Renal pelvis (tissue), 4 donors: Measurements from ENCODE around the gene IMMP2L. TPM values are rescaled to one million over a fixed set of nuclear protein-coding genes. Genes with fewer than 3 reads are reported as not detected.
"Not testable (repeated sequence)": the region's sequence is repeated elsewhere in the genome, so short reads cannot be mapped to it uniquely, and the experiment has no call there.

Experiments
- DNase-seq: peaks from one replicate; pipeline ENCODE4 v3.0.0-alpha.2; 2013
- polyA plus RNA-seq, 3 donors: library from polyadenylated mRNA; unstranded; fragments of 120-200 nt; gene quantifications; one replicate each; pipeline ENCODE4 v1.2.1, GENCODE V29; 2013; ENCODE audit not compliant: insufficient read length in 3 of 3

The IMMP2L gene
- polyA plus RNA-seq, 3 donors: 42.8 to 50.0 (median 43.2) TPM

- DNase-seq: no peak
These were observed 216.1 kb downstream of the IMMP2L start for GRCh38 chr7:111346219-111346618.

- no peak for DNase-seq
These were observed 219.3 kb downstream of the IMMP2L start for GRCh38 chr7:111343017-111343416.

- DNase-seq: no peak
These were observed 223.3 kb downstream of the IMMP2L start for GRCh38 chr7:111339006-111339405.

- no peak for DNase-seq
These were observed 229.3 kb downstream of the IMMP2L start for GRCh38 chr7:111333010-111333409.

- DNase-seq: no peak
These were observed 232.1 kb downstream of the IMMP2L start for GRCh38 chr7:111330235-111330523.

GRCh38 chr7:111329367-111330234 lies 232.7 kb downstream of the IMMP2L start:
- no peak for DNase-seq

GRCh38 chr7:111328487-111328886 lies 233.8 kb downstream of the IMMP2L start:
- no peak for DNase-seq

GRCh38 chr7:111324776-111325175 lies 237.5 kb downstream of the IMMP2L start:
- DNase-seq: no peak

- DNase-seq: no peak
These were observed 238.1 kb downstream of the IMMP2L start for GRCh38 chr7:111324228-111324627.

- DNase-seq: not testable (repeated sequence)
These were observed 238.6 kb downstream of the IMMP2L start for GRCh38 chr7:111323670-111324069.

- DNase-seq: no peak
These were observed 242.2 kb downstream of the IMMP2L start for GRCh38 chr7:111320133-111320532.

- no peak for DNase-seq
These were observed 249.3 kb downstream of the IMMP2L start for GRCh38 chr7:111312966-111313365.

GRCh38 chr7:111308691-111309090 lies 253.6 kb downstream of the IMMP2L start:
- DNase-seq: no peak

- DNase-seq: no peak
These were observed 260.4 kb downstream of the IMMP2L start for GRCh38 chr7:111301891-111302290.

GRCh38 chr7:111294494-111294893 lies 267.8 kb downstream of the IMMP2L start:
- DNase-seq: no peak

GRCh38 chr7:111292026-111292470 lies 270.2 kb downstream of the IMMP2L start:
- DNase-seq: no peak

GRCh38 chr7:111290982-111291381 lies 271.3 kb downstream of the IMMP2L start:
- DNase-seq: no peak

GRCh38 chr7:111290419-111290818 lies 271.9 kb downstream of the IMMP2L start:
- no peak for DNase-seq

GRCh38 chr7:111288441-111288840 lies 273.9 kb downstream of the IMMP2L start:
- DNase-seq: not testable (repeated sequence)

GRCh38 chr7:111282626-111283025 lies 279.7 kb downstream of the IMMP2L start:
- no peak for DNase-seq

- no peak for DNase-seq
These were observed 287.4 kb downstream of the IMMP2L start for GRCh38 chr7:111274857-111275256.

- no peak for DNase-seq
These were observed 290.2 kb downstream of the IMMP2L start for GRCh38 chr7:111272092-111272491.

GRCh38 chr7:111270794-111271193 lies 291.5 kb downstream of the IMMP2L start:
- not testable (repeated sequence) for DNase-seq

- no peak for DNase-seq
These were observed 293.4 kb downstream of the IMMP2L start for GRCh38 chr7:111268941-111269340.
